IMR-90 (cell line): Measurements from ENCODE around the gene NME7. TPM values are rescaled to one million over a fixed set of nuclear protein-coding genes. Genes with fewer than 3 reads are reported as not detected.

Experiments used
- ATAC-seq: fragments of 200-7000 bp; cut with Tn5 transposase; 2 replicates; pipeline ENCODE4 v1.9.1; 2020; ENCODE audit warnings: low read depth, mild to moderate bottlenecking, moderate library complexity
- BruUV-seq: library from RNA; stranded (reverse); fragments of 400-500 nt; replicated peaks from 2 replicates; lab custom pipeline; 2021; lab: Mats Ljungman, UMichigan
- CTCF ChIA-PET: fragments of 300-600 bp; formaldehyde crosslinking; extraction: SDS; loops from one replicate; lab custom pipeline; 2021; ENCODE audit warnings: antibody characterized with exemption; lab: Yijun Ruan, JAX
- POLR2A ChIA-PET: fragments of 300-600 bp; sonication (Branson Sonifier 250); formaldehyde crosslinking; loops from one replicate; lab custom pipeline; 2022; ENCODE audit warnings: antibody characterized with exemption; ENCODE audit not compliant: unreplicated experiment; lab: Charles Lee
- DNase-seq: peaks from one replicate; pipeline ENCODE4 v3.0.0; 2013
- H2AFZ ChIP-seq: replicated peaks from 2 replicates; pipeline ENCODE3; 2013; ENCODE audit warnings: low read length, mild to moderate bottlenecking; ENCODE audit not compliant: poor library complexity
- H2AK5ac ChIP-seq: 2 replicates; pipeline ENCODE4 v1.6.1; 2013; ENCODE audit warnings: low read depth, low read length, inconsistent platforms
- H2AK9ac ChIP-seq: replicated peaks from 2 replicates; pipeline ENCODE3; 2013; ENCODE audit warnings: mild to moderate bottlenecking, low read depth, low read length, moderate library complexity; ENCODE audit not compliant: poor library complexity
- H2BK120ac ChIP-seq: 2 replicates; pipeline ENCODE4 v1.6.1; 2013; ENCODE audit warnings: low read depth, low read length, inconsistent platforms
- H2BK15ac ChIP-seq: 3 replicates; pipeline ENCODE4 v1.6.1; 2013; ENCODE audit warnings: low read depth, low read length, inconsistent platforms
- H2BK20ac ChIP-seq: 2 replicates; pipeline ENCODE4 v1.6.1; 2013; ENCODE audit warnings: low read depth, mild to moderate bottlenecking, inconsistent platforms, low read length, moderate library complexity
- H2BK5ac ChIP-seq: 2 replicates; pipeline ENCODE4 v1.6.1; 2013; ENCODE audit warnings: mild to moderate bottlenecking, low read depth, low read length, inconsistent platforms; ENCODE audit not compliant: poor library complexity, severe bottlenecking
- H3K14ac ChIP-seq: replicated peaks from 2 replicates; pipeline ENCODE4 v1.6.1; 2013; ENCODE audit warnings: low read depth, low read length, inconsistent platforms
- H3K18ac ChIP-seq: 2 replicates; pipeline ENCODE4 v1.6.1; 2013; ENCODE audit warnings: low read depth, low read length, control low read depth
- H3K23ac ChIP-seq: 2 replicates; pipeline ENCODE4 v1.6.1; 2013; ENCODE audit warnings: low read depth, low read length, inconsistent platforms
- H3K27ac ChIP-seq: 2 replicates; pipeline ENCODE4 v1.5.1; 2013; ENCODE audit warnings: mild to moderate bottlenecking, control low read depth, low read length; ENCODE audit not compliant: insufficient read depth
- H3K27me3 ChIP-seq: 2 replicates; pipeline ENCODE4 v1.6.1; 2013; ENCODE audit warnings: low read length; ENCODE audit not compliant: control insufficient read depth, insufficient read depth
- H3K36me3 ChIP-seq: 2 replicates; pipeline ENCODE4 v1.6.1; 2013; ENCODE audit warnings: low read length, mixed read lengths; ENCODE audit not compliant: control insufficient read depth, insufficient read depth
- H3K4ac ChIP-seq: 2 replicates; pipeline ENCODE4 v1.6.1; 2013; ENCODE audit warnings: low read depth, low read length, inconsistent platforms
- H3K4me1 ChIP-seq: 2 replicates; pipeline ENCODE4 v1.6.1; 2013; ENCODE audit warnings: low read length, mixed read lengths; ENCODE audit not compliant: control insufficient read depth, insufficient read depth
- H3K4me2 ChIP-seq: 2 replicates; pipeline ENCODE4 v1.6.1; 2013; ENCODE audit warnings: low read depth, mild to moderate bottlenecking, control low read depth, low read length, moderate library complexity
- H3K4me3 ChIP-seq: 2 replicates; pipeline ENCODE4 v1.5.1; 2013; ENCODE audit warnings: low read depth, mild to moderate bottlenecking, control low read depth, low read length, moderate library complexity; ENCODE audit not compliant: insufficient read depth
- H3K56ac ChIP-seq: 2 replicates; pipeline ENCODE4 v1.6.1; 2013; ENCODE audit warnings: low read length, inconsistent platforms; ENCODE audit not compliant: insufficient read depth; ENCODE audit errors: extremely low read depth
- H3K79me1 ChIP-seq, 2 experiments: 2 replicates each; pipeline ENCODE4 v1.6.1; 2013; ENCODE audit warnings: low read length in 2 of 2, inconsistent platforms in 1 of 2, low read depth in 1 of 2
- H3K9ac ChIP-seq: 2 replicates; pipeline ENCODE4 v1.6.1; 2013; ENCODE audit warnings: low read depth, low read length, control low read depth
- H3K9me1 ChIP-seq: 2 replicates; pipeline ENCODE4 v1.6.1; 2013; ENCODE audit warnings: low read length, inconsistent platforms; ENCODE audit not compliant: insufficient read depth
- H3K9me3 ChIP-seq: 2 replicates; pipeline ENCODE4 v1.6.1; 2013; ENCODE audit warnings: low read length; ENCODE audit not compliant: control insufficient read depth, insufficient read depth
- H4K20me1 ChIP-seq: 2 replicates; pipeline ENCODE4 v1.6.1; 2013; ENCODE audit warnings: low read length, inconsistent platforms; ENCODE audit not compliant: insufficient read depth
- H4K5ac ChIP-seq: 2 replicates; pipeline ENCODE4 v1.6.1; 2013; ENCODE audit warnings: mild to moderate bottlenecking, low read depth, low read length, control low read depth
- H4K8ac ChIP-seq, 2 experiments: 2 replicates each; pipeline ENCODE4 v1.6.1; 2013; ENCODE audit warnings: low read depth in 2 of 2, low read length in 2 of 2, control low read depth in 1 of 2, inconsistent platforms in 1 of 2
- H4K91ac ChIP-seq: 2 replicates; pipeline ENCODE4 v1.6.1; 2013; ENCODE audit warnings: low read depth, low read length, inconsistent platforms; ENCODE audit not compliant: insufficient read depth
- BHLHE40 ChIP-seq: fragments of 150-350 bp; IDR thresholded peaks from 2 replicates; pipeline ENCODE4 v1.6.1; 2016; ENCODE audit warnings: mild to moderate bottlenecking, low read depth, low read length
- CEBPB ChIP-seq: IDR thresholded peaks from 2 replicates; pipeline ENCODE4 v1.6.1; 2012; ENCODE audit warnings: low read depth, low read length, improper control_type of control experiment
- CHD1 ChIP-seq: IDR thresholded peaks from 2 replicates; pipeline ENCODE4 v1.6.1; 2012; ENCODE audit warnings: low read depth, low read length, improper control_type of control experiment
- CTCF ChIP-seq: conservative IDR thresholded peaks from 2 replicates; pipeline ENCODE4 v1.5.1; 2012; ENCODE audit warnings: mild to moderate bottlenecking, low read depth, low read length, improper control_type of control experiment
- FOS ChIP-seq: fragments of 150-350 bp; IDR thresholded peaks from 2 replicates; pipeline ENCODE4 v1.6.1; 2016; ENCODE audit warnings: low read depth, low read length
- MAFK ChIP-seq: IDR thresholded peaks from 2 replicates; pipeline ENCODE4 v1.6.1; 2012; ENCODE audit warnings: low read depth, low read length, improper control_type of control experiment
- MAZ ChIP-seq: IDR thresholded peaks from 2 replicates; pipeline ENCODE4 v1.6.1; 2012; ENCODE audit warnings: low read depth, mild to moderate bottlenecking, low read length, improper control_type of control experiment, moderate library complexity, borderline replicate concordance
- MXI1 ChIP-seq: IDR thresholded peaks from 2 replicates; pipeline ENCODE4 v1.6.1; 2012; ENCODE audit warnings: low read depth, mild to moderate bottlenecking, low read length, moderate library complexity, borderline replicate concordance
- NFE2L2 ChIP-seq: fragments of 150-350 bp; IDR thresholded peaks from 2 replicates; pipeline ENCODE4 v1.6.1; 2016; ENCODE audit warnings: low read depth, mild to moderate bottlenecking, low read length
- POLR2A ChIP-seq: IDR thresholded peaks from 2 replicates; pipeline ENCODE4 v1.6.1; 2012; ENCODE audit warnings: mild to moderate bottlenecking, low read depth, low read length
- RAD21 ChIP-seq: IDR thresholded peaks from 2 replicates; pipeline ENCODE4 v1.6.1; 2012; ENCODE audit warnings: low read length, improper control_type of control experiment
- RCOR1 ChIP-seq: IDR thresholded peaks from 2 replicates; pipeline ENCODE4 v1.6.1; 2012; ENCODE audit warnings: mild to moderate bottlenecking, low read length, improper control_type of control experiment; ENCODE audit not compliant: insufficient replicate concordance
- RFX5 ChIP-seq: IDR thresholded peaks from 2 replicates; pipeline ENCODE4 v1.8.0; 2012; ENCODE audit warnings: low read depth, mild to moderate bottlenecking, low read length, moderate library complexity
- SMC3 ChIP-seq: fragments of 150-350 bp; IDR thresholded peaks from 2 replicates; pipeline ENCODE4 v1.6.1; 2016; ENCODE audit warnings: low read depth, mild to moderate bottlenecking, antibody characterized with exemption, low read length, moderate library complexity
- WGBS, 2 experiments: methylation state at CpG; one replicate each; pipeline versions ENCODE4 v1.1.5 to v1.1.7; 2013; ENCODE audit warnings: missing lambda C conversion rate in 2 of 2; ENCODE audit not compliant: insufficient read length in 1 of 2; ENCODE audit errors: extremely low coverage in 2 of 2; 5-methylcytosine and 5-hydroxymethylcytosine counted together
- dilution Hi-C: fragments of 300-500 bp; cut with HindIII; formaldehyde crosslinking; loops from one replicate; pipeline ENCODE4 v1.14.3; 2018; ENCODE audit warnings: low sequenced_read_pairs; ENCODE audit not compliant: unreplicated experiment
- in situ Hi-C: fragments of 300-500 bp; cut with MboI; formaldehyde crosslinking; loops from 3 replicates; pipeline ENCODE4 v1.14.3; 2019; ENCODE audit warnings: low sequenced_read_pairs, inconsistent platforms, mixed read lengths
- intact Hi-C: fragments of 100-400 bp; cut with micrococcal nuclease; formaldehyde crosslinking; loops from 2 replicates; pipeline ENCODE4 v1.10.0; 2022
- polyA plus RNA-seq, 3 experiments: library from polyadenylated mRNA; depleted of rRNA; stranded (reverse); fragments of >200 nt; gene quantifications; 2 replicates each; pipeline ENCODE4 v1.2.3, GENCODE V29; 2012; ENCODE audit warnings: low replicate concordance in 1 of 3
- total RNA-seq: library from RNA; depleted of rRNA; stranded (reverse); fragments of >200 nt; gene quantifications from 2 replicates; pipeline ENCODE4 v1.2.3, GENCODE V29; 2012
- TF ChIP-seq, protein P1 (sequence below): fragments of 150-350 bp; IDR thresholded peaks from 2 replicates; pipeline ENCODE4 v1.6.1; 2017; ENCODE audit warnings: mild to moderate bottlenecking, antibody characterized with exemption, low read length, low read depth
- TF ChIP-seq, protein P2 (sequence below): fragments of 150-350 bp; IDR thresholded peaks from 2 replicates; pipeline ENCODE4 v1.6.1; 2016; ENCODE audit warnings: low read depth, mild to moderate bottlenecking, low read length, moderate library complexity, borderline replicate concordance

NME7 gene
- total and polyA plus RNA-seq, 2 of the 4 experiments (the other 2 are of a cell fraction): 18.3 to 22.4 TPM

- Histone ChIP-seq H2BK120ac (no peak overlapping the region), H3K9me3 (no peaks in the 10 kb centered on the region), H3K4ac (no peak overlapping the region), H4K5ac (no peak overlapping the region), H3K27me3 (no peaks in the 10 kb centered on the region), H3K14ac (no peak overlapping the region), H3K9me1 (peaks cover 3% of the 10 kb centered on the region; the same call in 1 of the 2 replicates), H4K20me1 (no peaks in the 10 kb centered on the region), H2BK15ac (no peak overlapping the region), H2AFZ (no peak overlapping the region), H3K79me1 (peaks cover 26 to 27% of the 10 kb centered on the region in 2 experiments), H3K4me2 (no peak overlapping the region), H4K8ac (no peak overlapping the region), H2BK20ac (no peak overlapping the region), H3K9ac (no peak overlapping the region), H3K36me3 (peaks cover 9% of the 10 kb centered on the region), H2BK5ac (no peak overlapping the region), H3K4me1 (no peaks in the 10 kb centered on the region), H2AK5ac (no peak overlapping the region), H3K23ac (no peak overlapping the region), H3K27ac (no peak overlapping the region), H3K4me3 (no peak overlapping the region), H3K56ac (no peak overlapping the region), H4K91ac (no peak overlapping the region), H2AK9ac (no peak overlapping the region), H3K18ac (no peak overlapping the region)
- POLR2A ChIA-PET: interaction anchor here (0.5 kb wide), 1 partner anchor 466 kb away, joined by 3 read pairs; no protein-coding TSS in a partner anchor
- WGBS, 2 experiments: no CpG with 5 or more reads among the region's 1 CpG
- in situ Hi-C loops (loop anchor here (25.0 kb wide), 1 partner anchor 1034 kb away; no protein-coding TSS in a partner anchor), intact Hi-C loops (no loop called here), dilution Hi-C loops (no loop called here)
- CTCF ChIA-PET: no interaction called here
- no TSS peak for BruUV-seq
- DNase-seq (no peak), ATAC-seq (no peak)
- TF ChIP-seq CTCF (no peak), SMC3 (no peak), RAD21 (no peak), BHLHE40 (no peak), MAFK (no peak), RCOR1 (no peak), RFX5 (no peak), NFE2L2 (no peak), CEBPB (no peak), MXI1 (no peak), FOS (no peak), MAZ (no peak), CHD1 (no peak), POLR2A (no peak)
- TF ChIP-seq, protein P1, sequence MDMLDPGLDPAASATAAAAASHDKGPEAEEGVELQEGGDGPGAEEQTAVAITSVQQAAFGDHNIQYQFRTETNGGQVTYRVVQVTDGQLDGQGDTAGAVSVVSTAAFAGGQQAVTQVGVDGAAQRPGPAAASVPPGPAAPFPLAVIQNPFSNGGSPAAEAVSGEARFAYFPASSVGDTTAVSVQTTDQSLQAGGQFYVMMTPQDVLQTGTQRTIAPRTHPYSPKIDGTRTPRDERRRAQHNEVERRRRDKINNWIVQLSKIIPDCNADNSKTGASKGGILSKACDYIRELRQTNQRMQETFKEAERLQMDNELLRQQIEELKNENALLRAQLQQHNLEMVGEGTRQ: no peak
- TF ChIP-seq, protein P2, sequence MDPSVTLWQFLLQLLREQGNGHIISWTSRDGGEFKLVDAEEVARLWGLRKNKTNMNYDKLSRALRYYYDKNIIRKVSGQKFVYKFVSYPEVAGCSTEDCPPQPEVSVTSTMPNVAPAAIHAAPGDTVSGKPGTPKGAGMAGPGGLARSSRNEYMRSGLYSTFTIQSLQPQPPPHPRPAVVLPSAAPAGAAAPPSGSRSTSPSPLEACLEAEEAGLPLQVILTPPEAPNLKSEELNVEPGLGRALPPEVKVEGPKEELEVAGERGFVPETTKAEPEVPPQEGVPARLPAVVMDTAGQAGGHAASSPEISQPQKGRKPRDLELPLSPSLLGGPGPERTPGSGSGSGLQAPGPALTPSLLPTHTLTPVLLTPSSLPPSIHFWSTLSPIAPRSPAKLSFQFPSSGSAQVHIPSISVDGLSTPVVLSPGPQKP: no peak
Measured at GRCh38 chr1:169371404-169371803, 3.8 kb upstream of the NME7 start.
